GM21528 (cell line): ENCODE results near the gene ATRX.
"Not testable (repeated sequence)": the region's sequence is repeated elsewhere in the genome, so short reads cannot be mapped to it uniquely, and the experiment has no call there.

Experiments used
- ATAC-seq: cut with Tn5 transposase; IDR thresholded peaks from one replicate; pipeline ENCODE4 v1.9.1; 2021; ENCODE audit warnings: mild to moderate bottlenecking, moderate library complexity; ENCODE audit not compliant: unreplicated experiment, low FRiP score

The ATRX gene

DNA sequence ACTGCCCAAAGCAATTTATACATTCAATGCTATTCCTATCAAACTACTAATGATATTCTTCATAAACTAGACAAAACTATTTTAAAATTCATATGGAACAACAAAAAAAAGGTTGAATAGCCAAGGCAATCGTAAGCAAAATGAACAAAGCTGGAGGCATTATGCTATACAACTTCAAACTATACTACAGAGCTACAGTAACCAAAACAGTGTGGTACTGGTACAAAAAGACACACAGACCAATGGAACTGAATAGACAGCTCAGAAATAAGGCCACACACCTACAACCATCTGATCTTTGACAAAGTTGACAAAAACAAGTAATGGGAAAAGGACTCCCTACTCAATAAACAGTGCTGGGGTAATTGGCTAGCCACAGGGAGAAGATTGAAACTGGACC, 271.8 kb downstream of the ATRX start:
- no peak for ATAC-seq

DNA sequence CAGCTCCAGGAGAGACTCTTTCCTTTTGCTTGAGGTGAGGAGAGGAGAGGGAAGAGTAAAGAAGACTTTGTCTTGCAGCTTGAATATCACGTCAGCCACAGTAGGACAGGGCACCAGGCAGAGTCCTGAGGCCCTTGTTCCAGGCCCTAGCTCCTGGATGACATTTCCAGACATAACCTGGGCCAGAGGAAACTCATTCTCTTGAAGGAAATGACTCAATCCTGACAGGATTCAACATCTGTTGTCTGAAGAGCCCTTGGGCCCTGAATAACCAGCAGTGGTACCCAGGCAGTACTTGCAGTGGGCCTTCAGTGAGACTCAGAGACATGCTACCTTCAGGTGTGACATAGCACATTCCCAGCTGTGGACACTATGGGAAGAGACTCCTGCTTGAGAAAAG, 276.0 kb downstream of the ATRX start:
- no peak for ATAC-seq

DNA sequence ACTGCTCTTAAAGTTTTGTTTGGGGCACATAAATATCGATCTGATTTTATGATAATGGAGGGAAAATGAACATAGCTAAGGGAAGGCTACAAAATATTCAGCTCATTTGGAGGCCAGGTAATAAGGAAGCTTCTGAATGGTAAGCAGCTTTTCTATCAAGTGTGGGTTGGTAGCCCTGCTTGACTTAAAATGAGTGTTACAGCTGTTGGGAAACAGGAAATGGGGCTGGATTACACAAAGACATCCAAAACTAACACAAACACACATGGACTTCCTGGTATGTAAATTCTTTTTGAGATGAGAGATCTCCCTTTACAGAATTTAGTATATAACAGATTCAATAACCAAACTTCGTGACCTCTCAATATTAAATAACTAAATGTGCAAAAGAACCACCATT, 280.8 kb downstream of the ATRX start:
- no peak for ATAC-seq

DNA sequence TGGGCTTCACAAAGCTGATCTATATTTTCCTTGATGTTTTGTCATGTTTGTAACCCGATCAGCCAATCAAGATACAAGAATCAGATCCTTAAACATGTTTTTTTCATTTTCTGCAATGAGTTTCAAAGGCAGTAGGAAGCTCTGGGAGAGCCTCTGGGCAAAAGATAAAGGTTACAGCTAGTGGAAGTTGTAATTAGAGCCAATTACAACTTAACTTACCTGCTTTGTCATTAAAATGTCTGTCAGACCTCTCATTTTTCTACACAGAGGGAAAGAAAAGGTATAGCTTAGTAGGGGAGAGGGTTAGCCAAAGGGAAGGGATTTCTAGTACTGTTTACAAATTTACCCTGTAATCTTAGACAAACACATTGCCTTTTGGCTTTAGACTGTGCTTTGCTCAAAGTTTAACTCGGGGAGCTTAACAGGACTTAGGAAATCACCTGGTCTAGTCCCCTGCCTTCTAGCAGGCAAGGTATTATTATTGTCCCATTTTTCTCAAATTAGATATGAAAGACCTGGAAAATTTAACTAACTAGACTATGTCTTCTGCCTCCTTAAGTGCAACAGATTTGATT, 283.0 kb downstream of the ATRX start:
- ATAC-seq, result no peak

DNA sequence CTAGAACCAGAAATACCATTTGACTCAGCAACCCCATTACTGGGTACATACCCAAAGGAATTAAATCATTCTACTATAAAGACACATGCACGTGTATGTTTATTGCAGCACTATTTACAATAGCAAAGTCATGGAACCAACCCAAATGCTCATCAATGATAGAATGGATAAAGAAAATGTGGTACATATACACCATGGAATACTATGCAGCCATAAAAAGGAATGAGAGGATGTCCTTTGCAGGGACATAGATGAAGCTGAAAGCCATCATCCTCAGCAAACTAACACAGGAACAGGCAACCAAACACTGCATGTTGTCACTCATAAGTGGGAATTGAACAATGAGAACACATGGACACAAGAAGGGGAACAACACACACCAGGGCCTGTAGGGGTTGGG, 285.9 kb downstream of the ATRX start:
- ATAC-seq, result not testable (repeated sequence)

- no peak for ATAC-seq
These were observed 292.1 kb downstream of the ATRX start for GRCh38 chrX:77493677-77494553.

DNA sequence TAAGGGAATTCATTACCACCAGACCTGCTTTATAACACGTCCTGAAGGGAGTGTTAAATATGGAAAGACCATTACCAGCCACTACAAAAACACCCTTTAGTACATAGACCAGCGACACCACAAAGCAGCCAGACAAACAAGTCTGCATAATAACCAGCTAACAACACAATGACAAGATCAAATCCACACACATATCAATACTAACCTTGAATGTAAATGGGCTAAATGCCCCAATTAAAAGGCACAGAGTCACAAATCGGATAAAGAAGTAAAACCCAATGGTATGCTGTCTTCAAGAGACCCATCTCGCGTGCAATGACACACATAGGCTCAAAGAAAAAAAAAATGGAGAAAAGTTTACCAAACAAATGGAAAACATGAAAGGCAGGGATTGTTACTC, 302.0 kb downstream of the ATRX start:
- ATAC-seq, result no peak

- no peak for ATAC-seq
These were observed 330.6 kb downstream of the ATRX start for GRCh38 chrX:77455437-77455836.
